K562 (cell line): ENCODE measurements around the gene MAN1A1. TPM values are rescaled to one million over a fixed set of nuclear protein-coding genes. Genes with fewer than 3 reads are reported as not detected.
A peak's percentile ranks its signal among the peaks of the same experiment; 100 is the strongest.

Source experiments
- ATAC-seq: fragments of 200-7000 bp; cut with Tn5 transposase; 3 replicates; pipeline ENCODE4 v1.9.1; 2020; ENCODE audit warnings: moderate library complexity
- BruUV-seq: library from RNA; stranded (reverse); fragments of 400-500 nt; replicated peaks from 2 replicates; lab custom pipeline; 2021; lab: Mats Ljungman, UMichigan
- CTCF ChIA-PET: fragments of 300-600 bp; formaldehyde crosslinking; extraction: SDS; loops from one replicate; lab custom pipeline; 2021; ENCODE audit warnings: low intra/inter-chr PET ratio; lab: Yijun Ruan, JAX
- POLR2A ChIA-PET: fragments of 300-600, 350-650 bp; sonication (Branson Sonifier 250); formaldehyde crosslinking; extraction: SDS; loops from one replicate; lab custom pipeline; 2021; ENCODE audit warnings: antibody characterized with exemption, inconsistent platforms; lab: Yijun Ruan, JAX
- DNase-seq, 4 experiments: peaks; one replicate each; pipeline versions ENCODE4 v3.0.0 to v3.0.0-alpha.2; 2011 to 2018; ENCODE audit warnings: low spot score in 3 of 4, mixed read lengths in 3 of 4; ENCODE audit errors: extremely low read depth in 1 of 4
- FAIRE-seq: peaks from 2 replicates; lab custom pipeline; 2011; peaks lifted over from hg19 to GRCh38; lab: Jason Lieb, UNC
- H2AFZ ChIP-seq: 2 replicates; pipeline ENCODE4 v1.6.0; 2011; ENCODE audit warnings: low read depth, low read length, control low read depth, inconsistent platforms
- H3K27ac ChIP-seq: fragments of 200-600 bp; 3 replicates; pipeline ENCODE4 v1.8.0; 2011; ENCODE audit warnings: low read depth, mild to moderate bottlenecking, control low read depth, inconsistent platforms, low read length, moderate library complexity, mixed read lengths; ENCODE audit errors: extremely low read depth
- H3K27me3 ChIP-seq, 2 experiments: fragments of 300-600 bp in 1 of 2; 2 replicates in 1 of 2; 3 replicates in 1 of 2; pipeline versions ENCODE4 v1.6.0 to v1.8.0; 2011; ENCODE audit warnings: inconsistent platforms in 2 of 2, low read length in 2 of 2, mild to moderate bottlenecking in 1 of 2, mixed read lengths in 1 of 2, moderate library complexity in 1 of 2; ENCODE audit not compliant: control insufficient read depth in 2 of 2, insufficient read depth in 2 of 2
- H3K36me3 ChIP-seq: fragments of 300-600 bp; 3 replicates; pipeline ENCODE4 v1.8.0; 2011; ENCODE audit warnings: mild to moderate bottlenecking, low read length, inconsistent platforms; ENCODE audit not compliant: control insufficient read depth, insufficient read depth
- H3K4me1 ChIP-seq, 2 experiments: fragments of 200-600 bp in 1 of 2; replicated peaks in 1 of 2; 2 replicates in 1 of 2; 3 replicates in 1 of 2; pipeline versions ENCODE4 v1.5.1 to v1.8.0; 2011; ENCODE audit warnings: inconsistent platforms in 2 of 2, low read length in 2 of 2, mild to moderate bottlenecking in 1 of 2, mixed read lengths in 1 of 2, moderate library complexity in 1 of 2; ENCODE audit not compliant: control insufficient read depth in 2 of 2, insufficient read depth in 2 of 2
- H3K4me2 ChIP-seq: 2 replicates; pipeline ENCODE4 v1.6.1; 2011; ENCODE audit warnings: low read length, control low read depth, inconsistent platforms, mixed read lengths; ENCODE audit not compliant: insufficient read depth
- H3K4me3 ChIP-seq: fragments of 200-600 bp; sonication (generic), shearing (Covaris generic); 2 replicates; pipeline ENCODE4 v1.5.1; 2016; ENCODE audit warnings: control low read depth, inconsistent platforms
- H3K79me2 ChIP-seq: fragments of 200-600 bp; 3 replicates; pipeline ENCODE4 v1.8.0; 2011; ENCODE audit warnings: low read length, inconsistent platforms; ENCODE audit not compliant: control insufficient read depth, insufficient read depth
- H3K9ac ChIP-seq, 2 experiments: 2 replicates each; pipeline versions ENCODE4 v1.6.0 to v1.6.1; 2011; ENCODE audit warnings: low read depth in 2 of 2, low read length in 2 of 2, control low read depth in 1 of 2, inconsistent platforms in 1 of 2, mild to moderate bottlenecking in 1 of 2, mixed read lengths in 1 of 2; ENCODE audit not compliant: insufficient read depth in 1 of 2
- H3K9me1 ChIP-seq: one replicate; pipeline ENCODE4 v1.6.0; 2011; ENCODE audit warnings: inconsistent platforms, mild to moderate bottlenecking, low read length, moderate library complexity; ENCODE audit not compliant: control insufficient read depth, insufficient read depth
- H3K9me3 ChIP-seq: replicated peaks from 2 replicates; pipeline ENCODE4 v1.5.1; 2011; ENCODE audit warnings: low read depth, low read length, inconsistent platforms; ENCODE audit not compliant: control insufficient read depth, insufficient read depth
- H4K20me1 ChIP-seq: replicated peaks from 2 replicates; pipeline ENCODE4 v1.6.1; 2011; ENCODE audit warnings: low read length, inconsistent platforms, mixed read lengths; ENCODE audit not compliant: control insufficient read depth, insufficient read depth
- C11orf30 ChIP-seq: fragments of 450-650 bp; IDR thresholded peaks from 2 replicates; pipeline ENCODE4 v1.6.1; 2016; ENCODE audit warnings: low read depth, mild to moderate bottlenecking
- CHD1 ChIP-seq: fragments of 200-600 bp; sonication (generic); IDR thresholded peaks from one replicate; pipeline ENCODE4 v1.6.1; 2012; ENCODE audit warnings: mild to moderate bottlenecking, moderate library complexity, low read length, inconsistent platforms
- E2F8 ChIP-seq: fragments of 450-650 bp; IDR thresholded peaks from 2 replicates; pipeline ENCODE4 v1.7.1; 2018; ENCODE audit warnings: mild to moderate bottlenecking, low read depth; ENCODE audit not compliant: partially characterized antibody
- MCM5 ChIP-seq: fragments of 450-650 bp; IDR thresholded peaks from 2 replicates; pipeline ENCODE4 v1.6.1; 2016; ENCODE audit warnings: low read depth
- NBN ChIP-seq: fragments of 450-650 bp; IDR thresholded peaks from 2 replicates; pipeline ENCODE4 v1.6.1; 2016; ENCODE audit warnings: low read depth, mild to moderate bottlenecking
- PHB ChIP-seq: fragments of 250-450 bp; sonication (Bioruptor Pico); IDR thresholded peaks from 2 replicates; pipeline ENCODE4 v1.5.0; 2021
- POLR2A ChIP-seq: fragments of 450-650 bp; conservative IDR thresholded peaks from 2 replicates; pipeline ENCODE4 v1.6.1; 2016
- SIN3B ChIP-seq: fragments of 450-650 bp; IDR thresholded peaks from 2 replicates; pipeline ENCODE4 v1.6.1; 2017; ENCODE audit warnings: low read depth, mild to moderate bottlenecking, moderate library complexity
- USF1 ChIP-seq: sonication (generic); formaldehyde crosslinking; IDR thresholded peaks from 2 replicates; pipeline ENCODE4 v1.9.0; 2022; ENCODE audit warnings: mild to moderate bottlenecking, missing genetic modification reagents
- VEZF1 ChIP-seq: fragments of 200-800 bp; sonication (Bioruptor generic); IDR thresholded peaks from 2 replicates; pipeline ENCODE4 v1.6.1; 2017; ENCODE audit warnings: missing genetic modification characterization, missing compliant biosample characterization
- ZFP30 ChIP-seq: fragments of 250-450 bp; sonication (Bioruptor Pico); IDR thresholded peaks from 2 replicates; pipeline ENCODE4 v1.8.0; 2022; ENCODE audit warnings: moderate library complexity, mild to moderate bottlenecking, inconsistent platforms, borderline replicate concordance
- ZNF507 ChIP-seq: conservative IDR thresholded peaks from 2 replicates; pipeline ENCODE4 v1.6.1; 2017; ENCODE audit warnings: missing genetic modification characterization, missing compliant biosample characterization
- ZNF740 ChIP-seq, 3 experiments: fragments of 200-800 bp in 1 of 3; sonication (Bioruptor generic) in 1 of 3; sonication (generic) in 1 of 3; formaldehyde crosslinking in 1 of 3; IDR thresholded peaks; 2 replicates each; pipeline versions ENCODE4 v1.6.1 to v1.8.0; 2016 to 2022; ENCODE audit warnings: mild to moderate bottlenecking in 2 of 3, missing compliant biosample characterization in 2 of 3, missing genetic modification characterization in 2 of 3, missing genetic modification reagents in 1 of 3
- WGBS: fragments of 100-300 bp; shearing (Covaris generic); methylation state at CpG from one replicate; pipeline ENCODE4 v1.1.6; 2016; ENCODE audit warnings: low coverage, mixed read lengths; ENCODE audit not compliant: insufficient coverage; ENCODE audit errors: missing lambda C conversion rate; 5-methylcytosine and 5-hydroxymethylcytosine counted together
- in situ Hi-C: fragments of 300-500 bp; cut with MboI; formaldehyde crosslinking; loops from 4 replicates; pipeline ENCODE4 v1.15.0; 2018; ENCODE audit warnings: inconsistent platforms, mixed read lengths
- intact Hi-C: fragments of 100-400 bp; cut with micrococcal nuclease; formaldehyde crosslinking; loops from 2 replicates; pipeline ENCODE4 v1.14.2; 2022
- polyA plus RNA-seq, 8 experiments: library from polyadenylated mRNA; depleted of rRNA in 4 of 8; stranded (reverse) in 5 of 8; unstranded in 3 of 8; fragments of >200 nt; fragmentation: Nextera tagmentation in 2 of 8; fragmentation: Illumina TruSeq in 1 of 8; extraction: Ambion mirVana in 2 of 8; extraction: Trizol in 1 of 8; gene quantifications; 2 replicates each; pipeline versions ENCODE4 v1.2.1 to v1.2.3, GENCODE V29; 2011 to 2014; ENCODE audit warnings: inconsistent platforms in 1 of 8, missing spikeins in 1 of 8
- total RNA-seq, 7 experiments: library from RNA; depleted of rRNA in 6 of 7; stranded (reverse); fragments of >200 nt in 6 of 7; fragmentation: Illumina TruSeq in 2 of 7; extraction: Trizol in 2 of 7; gene quantifications; 2 replicates each; pipeline versions ENCODE4 v1.2.1 to v1.2.3, GENCODE V29; 2011 to 2021; ENCODE audit warnings: low replicate concordance in 1 of 7

MAN1A1 gene
- total and polyA plus RNA-seq, 9 of the 15 experiments (the other 6 are each of a cell fraction or from before 2014, with no cell fraction given): 24.5 to 78.4 (median 59.7) TPM

GRCh38 chr6:119345114-119345513, 4.4 kb downstream of the MAN1A1 start:
- H3K79me2 ChIP-seq: peaks cover 98% of the 10 kb centered on the region
- H3K36me3 ChIP-seq: peaks cover 71% of the 10 kb centered on the region
- intact Hi-C loops (loop anchor here (5.0 kb wide), 2 partner anchors 198 to 453 kb away; partner anchors contain the start of gene ASF1A), in situ Hi-C loops (loop anchor here (5.0 kb wide), 1 partner anchor 218 kb away; no protein-coding TSS in a partner anchor)
- peak overlapping the region; percentile 77 for H3K4me3 ChIP-seq
- no TSS peak for BruUV-seq
- H3K4me2 ChIP-seq: peak overlapping the region; percentile 96
- H3K9me1 ChIP-seq: no peaks in the 10 kb centered on the region
- CTCF ChIA-PET: no interaction called here
- ATAC-seq: no peak
- WGBS: 6% methylated on average over 2 of the region's 2 CpGs
- POLR2A ChIA-PET: interaction anchor here (0.6 kb wide), 1 partner anchor 198 kb away, joined by 3 read pairs; no protein-coding TSS in a partner anchor
- H3K27me3 ChIP-seq: no peaks in the 10 kb centered on the region
- H3K9me3 ChIP-seq: no peaks in the 10 kb centered on the region
- no peak for DNase-seq
- TF ChIP-seq PHB (CRISPR knock-in tag): no peak
- no peak for TF ChIP-seq MCM5
- TF ChIP-seq VEZF1 (CRISPR knock-in tag): peak; percentile 38; the same call in 1 of the 2 replicates
- no peak for TF ChIP-seq E2F8
- TF ChIP-seq SIN3B: no peak
- no peak for TF ChIP-seq NBN
- no peak for TF ChIP-seq USF1 (CRISPR knock-in tag)
- no peak for TF ChIP-seq POLR2A
- no peak for TF ChIP-seq ZFP30 (CRISPR knock-in tag)
- peak; percentile 92 for TF ChIP-seq ZNF507 (tag)
- no peak for TF ChIP-seq ZNF740 (CRISPR knock-in tag; IDR thresholded peaks at IDR 0.05)
- TF ChIP-seq ZNF740 (tag; IDR thresholded peaks at IDR 0.05): 0 out of 4 replicates have a peak, but pooled peaks of 1 of the 2 experiments have one; percentile 37
- TF ChIP-seq CHD1: peak; percentile 14
- TF ChIP-seq C11orf30: no peak
- no peak for FAIRE-seq
- H3K4me1 ChIP-seq: peaks cover 22 to 36% of the 10 kb centered on the region in 2 experiments
- no peak overlapping the region for H2AFZ ChIP-seq
- peak overlapping the region; percentile 77 to 88; a peak in 3 of 4 replicates for H3K9ac ChIP-seq
- no peak overlapping the region for H3K27ac ChIP-seq
- peaks cover 36% of the 10 kb centered on the region for H4K20me1 ChIP-seq
